Measurements from ENCODE around the gene PIP.

Gene PIP

GRCh38 chr7:143126146-143126545 is 5.7 kb upstream of the PIP start:
- Histone ChIP-seq H3K79me2 (ENCODE audit: low read length) (no peaks in the 10 kb centered on the region), H3K4me2 (ENCODE audit: low read length) (no peak overlapping the region), H3K4me1 (ENCODE audit: low read length) (peaks cover 12% of the 10 kb centered on the region), H3K27ac (ENCODE audit: low read length) (no peak overlapping the region), H3K27me3 (ENCODE audit: low read depth, low read length) (peaks cover 4% of the 10 kb centered on the region), H2AFZ (ENCODE audit: low read depth, low read length) (no peak overlapping the region), H3K9ac (ENCODE audit: low read length) (no peak overlapping the region), H4K20me1 (ENCODE audit: insufficient read depth, low read length) (no peaks in the 10 kb centered on the region), H3K4me3 (ENCODE audit: low read length) (no peak overlapping the region), H3K36me3 (replicated peaks; ENCODE audit: low read depth, low read length) (no peaks in the 10 kb centered on the region), H3K9me3 (ENCODE audit: insufficient read depth, low read length) (peaks cover 6% of the 10 kb centered on the region; the same call in 1 of the 2 replicates)
- TF ChIP-seq CTCF (IDR thresholded peaks at IDR 0.05; ENCODE audit: low read depth, low read length) = no peak
- TF ChIP-seq EZH2phosphoT487 (IDR thresholded peaks at IDR 0.05; ENCODE audit: low read depth) = no peak

GRCh38 chr7:143129051-143129450 is 2.8 kb upstream of the PIP start:
- H3K4me2 ChIP-seq (ENCODE audit: low read length) = no peak overlapping the region
- H3K36me3 ChIP-seq (replicated peaks; ENCODE audit: low read depth, low read length) = no peaks in the 10 kb centered on the region
- H3K27me3 ChIP-seq (ENCODE audit: low read depth, low read length) = peaks cover 21% of the 10 kb centered on the region
- no peaks in the 10 kb centered on the region for H4K20me1 ChIP-seq (ENCODE audit: insufficient read depth, low read length)
- no peak overlapping the region for H2AFZ ChIP-seq (ENCODE audit: low read depth, low read length)
- H3K9me3 ChIP-seq (ENCODE audit: insufficient read depth, low read length) = peaks cover 6% of the 10 kb centered on the region; the same call in 1 of the 2 replicates
- H3K79me2 ChIP-seq (ENCODE audit: low read length) = no peaks in the 10 kb centered on the region
- H3K4me3 ChIP-seq (ENCODE audit: low read length) = no peak overlapping the region
- TF ChIP-seq EZH2phosphoT487 (IDR thresholded peaks at IDR 0.05; ENCODE audit: low read depth) = no peak
- TF ChIP-seq CTCF (IDR thresholded peaks at IDR 0.05; ENCODE audit: low read depth, low read length) = no peak
- no peak overlapping the region for H3K27ac ChIP-seq (ENCODE audit: low read length)
- H3K9ac ChIP-seq (ENCODE audit: low read length) = no peak overlapping the region
- peaks cover 12% of the 10 kb centered on the region for H3K4me1 ChIP-seq (ENCODE audit: low read length)

- no peak overlapping the region for H3K27ac ChIP-seq (ENCODE audit: low read length)
- no peak overlapping the region for H3K9ac ChIP-seq (ENCODE audit: low read length)
- peaks cover 6% of the 10 kb centered on the region; the same call in 1 of the 2 replicates for H3K9me3 ChIP-seq (ENCODE audit: insufficient read depth, low read length)
- H3K36me3 ChIP-seq (replicated peaks; ENCODE audit: low read depth, low read length) = no peaks in the 10 kb centered on the region
- peaks cover 21% of the 10 kb centered on the region for H3K27me3 ChIP-seq (ENCODE audit: low read depth, low read length)
- no peak overlapping the region for H3K4me3 ChIP-seq (ENCODE audit: low read length)
- H3K4me2 ChIP-seq (ENCODE audit: low read length) = no peak overlapping the region
- H4K20me1 ChIP-seq (ENCODE audit: insufficient read depth, low read length) = no peaks in the 10 kb centered on the region
- H2AFZ ChIP-seq (ENCODE audit: low read depth, low read length) = no peak overlapping the region
- no peak for TF ChIP-seq EZH2phosphoT487 (IDR thresholded peaks at IDR 0.05; ENCODE audit: low read depth)
- TF ChIP-seq CTCF (IDR thresholded peaks at IDR 0.05; ENCODE audit: low read depth, low read length) = no peak
- H3K79me2 ChIP-seq (ENCODE audit: low read length) = no peaks in the 10 kb centered on the region
- peaks cover 12% of the 10 kb centered on the region for H3K4me1 ChIP-seq (ENCODE audit: low read length)
Measured at GRCh38 chr7:143129477-143129876, 2.4 kb upstream of the PIP start.

GRCh38 chr7:143130541-143130940 is 1.3 kb upstream of the PIP start:
- TF ChIP-seq EZH2phosphoT487 (IDR thresholded peaks at IDR 0.05; ENCODE audit: low read depth) (no peak), CTCF (IDR thresholded peaks at IDR 0.05; ENCODE audit: low read depth, low read length) (no peak)
- Histone ChIP-seq H3K9ac (ENCODE audit: low read length) (no peak overlapping the region), H3K27me3 (ENCODE audit: low read depth, low read length) (peaks cover 21% of the 10 kb centered on the region), H3K79me2 (ENCODE audit: low read length) (no peaks in the 10 kb centered on the region), H3K4me1 (ENCODE audit: low read length) (peaks cover 9% of the 10 kb centered on the region), H3K4me3 (ENCODE audit: low read length) (no peak overlapping the region), H3K36me3 (replicated peaks; ENCODE audit: low read depth, low read length) (no peaks in the 10 kb centered on the region), H4K20me1 (ENCODE audit: insufficient read depth, low read length) (no peaks in the 10 kb centered on the region), H3K27ac (ENCODE audit: low read length) (no peak overlapping the region), H3K4me2 (ENCODE audit: low read length) (no peak overlapping the region), H3K9me3 (ENCODE audit: insufficient read depth, low read length) (peaks cover 2% of the 10 kb centered on the region; the same call in 1 of the 2 replicates), H2AFZ (ENCODE audit: low read depth, low read length) (no peak overlapping the region)
